NCI-H2107 (cell line): ENCODE results near the gene SLC35E2B.

Source experiments
- DNase-seq: peaks from one replicate; lab custom pipeline; 2025; lab: John Stamatoyannopoulos, UW

Gene SLC35E2B

DNA sequence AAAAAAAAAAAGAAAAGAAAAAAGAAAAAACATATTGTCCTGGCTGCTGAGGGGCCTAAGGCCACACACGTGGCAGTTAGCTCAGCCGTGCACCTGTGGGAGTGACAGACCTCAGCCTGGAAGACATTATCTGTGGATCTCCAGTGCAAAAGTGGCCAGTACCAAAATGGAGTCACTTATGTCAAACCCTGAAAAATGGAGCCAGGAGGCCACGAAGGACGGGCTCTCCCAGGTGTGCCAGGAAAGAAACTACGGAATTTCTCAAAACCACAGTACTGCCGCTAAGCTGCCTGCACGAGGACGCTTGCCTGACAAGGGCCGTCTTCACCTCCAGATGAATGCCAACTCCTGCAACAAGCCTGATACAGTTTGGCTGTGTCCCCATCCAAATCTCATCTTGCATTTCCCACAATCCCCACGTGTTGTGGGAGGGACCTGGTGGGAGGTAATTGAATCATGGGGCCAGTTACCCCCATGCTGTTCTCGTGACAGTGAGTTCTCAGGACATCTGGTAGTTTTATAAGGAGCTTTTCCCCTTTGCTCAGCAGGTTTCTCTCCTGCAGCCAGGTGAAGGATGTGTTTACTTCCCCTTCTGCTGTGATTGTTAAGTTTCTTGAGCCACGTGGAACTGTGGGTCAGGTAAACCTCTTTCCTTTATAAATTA, 82.6 kb downstream of the SLC35E2B start:
- no peak for DNase-seq
